Esophagus squamous epithelium (tissue), 4 donors: ENCODE data around the gene DNAJB1.

Experiments
- CTCF ChIP-seq, 6 experiments: fragments of 450-650 bp in 4 of 6; fragments of 200-600 bp in 2 of 6; sonication (generic) in 2 of 6; IDR thresholded peaks; one replicate each; pipeline ENCODE4 v1.5.1; 2016 to 2019; ENCODE audit warnings: antibody characterized with exemption in 6 of 6, mild to moderate bottlenecking in 4 of 6, moderate library complexity in 4 of 6
- POLR2A ChIP-seq, 4 donors: fragments of 450-650 bp; IDR thresholded peaks; one replicate each; pipeline ENCODE4 v1.6.1; 2017; ENCODE audit warnings: antibody characterized with exemption in 4 of 4, mild to moderate bottlenecking in 4 of 4, moderate library complexity in 3 of 4

GRCh38 chr19:14544977-14545715, 26.9 kb upstream of the DNAJB1 start:
- TF ChIP-seq CTCF (IDR thresholded peaks at IDR 0.05), result no peak
- no peak for TF ChIP-seq POLR2A (IDR thresholded peaks at IDR 0.05)
